GM19043 (cell line): ENCODE data around the gene FGF19.

Experiments
- ATAC-seq: cut with Tn5 transposase; IDR thresholded peaks from one replicate; pipeline ENCODE4 v1.9.1; 2021; ENCODE audit warnings: low read depth; ENCODE audit not compliant: unreplicated experiment

The FGF19 gene

GRCh38 chr11:69703768-69704507 lies at the start of gene FGF19:
TSS of gene FGF19 (minus strand) at chr11:69704022. CDS start at chr11:69703876, 146 bp downstream.
- no peak for ATAC-seq

- no peak for ATAC-seq
Measured at GRCh38 chr11:69752890-69753289, 49.1 kb upstream of the FGF19 start.

GRCh38 chr11:69750875-69751597 lies 47.2 kb upstream of the FGF19 start:
- ATAC-seq = no peak

GRCh38 chr11:69750108-69750850 lies 46.5 kb upstream of the FGF19 start:
- no peak for ATAC-seq

- ATAC-seq = no peak
Measured at GRCh38 chr11:69748637-69749036, 44.8 kb upstream of the FGF19 start.

GRCh38 chr11:69746752-69747742 lies 43.2 kb upstream of the FGF19 start:
- no peak for ATAC-seq

- ATAC-seq = no peak
Measured at GRCh38 chr11:69746140-69746539, 42.3 kb upstream of the FGF19 start.

GRCh38 chr11:69745201-69745600 lies 41.4 kb upstream of the FGF19 start:
- no peak for ATAC-seq

- ATAC-seq = no peak
Measured at GRCh38 chr11:69744435-69744834, 40.6 kb upstream of the FGF19 start.

GRCh38 chr11:69734841-69735240 lies 31.0 kb upstream of the FGF19 start:
- ATAC-seq = no peak

- no peak for ATAC-seq
Measured at GRCh38 chr11:69734367-69734766, 30.5 kb upstream of the FGF19 start.

GRCh38 chr11:69732910-69733309 lies 29.1 kb upstream of the FGF19 start:
- no peak for ATAC-seq

GRCh38 chr11:69731110-69731509 lies 27.3 kb upstream of the FGF19 start:
- no peak for ATAC-seq

- ATAC-seq = no peak
Measured at GRCh38 chr11:69730500-69730899, 26.7 kb upstream of the FGF19 start.

- no peak for ATAC-seq
Measured at GRCh38 chr11:69729252-69729651, 25.4 kb upstream of the FGF19 start.

GRCh38 chr11:69727266-69727665 lies 23.4 kb upstream of the FGF19 start:
- no peak for ATAC-seq

GRCh38 chr11:69726481-69726880 lies 22.7 kb upstream of the FGF19 start:
- ATAC-seq = no peak

- ATAC-seq = no peak
Measured at GRCh38 chr11:69726019-69726418, 22.2 kb upstream of the FGF19 start.

GRCh38 chr11:69721745-69722144 lies 17.9 kb upstream of the FGF19 start:
- no peak for ATAC-seq

GRCh38 chr11:69721106-69721505 lies 17.3 kb upstream of the FGF19 start:
- ATAC-seq = no peak
